ENCODE data around the gene AMDHD2.
"Not testable (repeated sequence)": the region's sequence is repeated elsewhere in the genome, so short reads cannot be mapped to it uniquely, and the experiment has no call there.

DNA sequence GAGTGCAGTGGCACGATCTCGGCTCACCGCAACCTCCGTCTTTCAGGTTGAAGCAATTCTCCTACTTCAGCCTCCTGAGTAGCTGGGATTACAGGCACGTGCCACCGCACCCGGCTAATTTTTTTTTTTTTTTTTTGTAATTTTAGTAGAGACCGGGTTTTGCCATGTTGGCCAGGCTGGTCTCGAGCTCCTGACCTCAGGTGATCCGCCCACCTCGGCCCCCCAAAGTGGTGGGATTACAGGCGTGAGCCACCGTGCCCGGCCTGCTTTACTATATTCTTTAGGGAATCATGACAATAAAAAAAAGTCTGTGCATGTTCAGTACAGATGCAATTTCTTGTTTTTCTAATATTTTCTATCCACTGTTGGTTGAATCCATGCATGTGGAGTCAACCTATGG lies 23.6 kb downstream of the AMDHD2 start:
- TF ChIP-seq, protein P1, sequence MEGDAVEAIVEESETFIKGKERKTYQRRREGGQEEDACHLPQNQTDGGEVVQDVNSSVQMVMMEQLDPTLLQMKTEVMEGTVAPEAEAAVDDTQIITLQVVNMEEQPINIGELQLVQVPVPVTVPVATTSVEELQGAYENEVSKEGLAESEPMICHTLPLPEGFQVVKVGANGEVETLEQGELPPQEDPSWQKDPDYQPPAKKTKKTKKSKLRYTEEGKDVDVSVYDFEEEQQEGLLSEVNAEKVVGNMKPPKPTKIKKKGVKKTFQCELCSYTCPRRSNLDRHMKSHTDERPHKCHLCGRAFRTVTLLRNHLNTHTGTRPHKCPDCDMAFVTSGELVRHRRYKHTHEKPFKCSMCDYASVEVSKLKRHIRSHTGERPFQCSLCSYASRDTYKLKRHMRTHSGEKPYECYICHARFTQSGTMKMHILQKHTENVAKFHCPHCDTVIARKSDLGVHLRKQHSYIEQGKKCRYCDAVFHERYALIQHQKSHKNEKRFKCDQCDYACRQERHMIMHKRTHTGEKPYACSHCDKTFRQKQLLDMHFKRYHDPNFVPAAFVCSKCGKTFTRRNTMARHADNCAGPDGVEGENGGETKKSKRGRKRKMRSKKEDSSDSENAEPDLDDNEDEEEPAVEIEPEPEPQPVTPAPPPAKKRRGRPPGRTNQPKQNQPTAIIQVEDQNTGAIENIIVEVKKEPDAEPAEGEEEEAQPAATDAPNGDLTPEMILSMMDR (IDR thresholded peaks at IDR 0.05), result not testable (repeated sequence)
- TF ChIP-seq POLR2A (IDR thresholded peaks at IDR 0.05), result not testable (repeated sequence)
